Measurements from ENCODE around the gene KDF1.
A peak's percentile ranks its signal among the peaks of the same experiment; 100 is the strongest.
"Not testable (repeated sequence)": the region's sequence is repeated elsewhere in the genome, so short reads cannot be mapped to it uniquely, and the experiment has no call there.

Gene KDF1

GRCh38 chr1:26953374-26953773 is 6.9 kb downstream of the KDF1 start:
- DNase-seq, result no peak

GRCh38 chr1:26951821-26952497 is 8.3 kb downstream of the KDF1 start:
- DNase-seq, result no peak

GRCh38 chr1:26951216-26951615 is 9.1 kb downstream of the KDF1 start:
- no peak for DNase-seq

- DNase-seq, result no peak
Observed at GRCh38 chr1:26950602-26951001, 9.7 kb downstream of the KDF1 start.

- no peak for DNase-seq
Observed at GRCh38 chr1:26949926-26950319, 10.3 kb downstream of the KDF1 start.

- no peak for DNase-seq
Observed at GRCh38 chr1:26949266-26949925, 10.9 kb downstream of the KDF1 start.

- not testable (repeated sequence) for DNase-seq
Observed at GRCh38 chr1:26948725-26949057, 11.6 kb downstream of the KDF1 start.

- DNase-seq, result no peak
Observed at GRCh38 chr1:26946270-26946669, 14.0 kb downstream of the KDF1 start.

GRCh38 chr1:26945728-26946127 is 14.5 kb downstream of the KDF1 start:
- no peak for DNase-seq

GRCh38 chr1:26945138-26945537 is 15.1 kb downstream of the KDF1 start:
- no peak for DNase-seq

- DNase-seq, result no peak
Observed at GRCh38 chr1:26942656-26943055, 17.6 kb downstream of the KDF1 start.

- DNase-seq, result no peak
Observed at GRCh38 chr1:26941311-26941710, 19.0 kb downstream of the KDF1 start.

GRCh38 chr1:26938659-26939025 is 21.6 kb downstream of the KDF1 start:
- no peak for DNase-seq

- no peak for DNase-seq
Observed at GRCh38 chr1:26938004-26938658, 22.1 kb downstream of the KDF1 start.

- DNase-seq, result no peak
Observed at GRCh38 chr1:26936823-26937222, 23.4 kb downstream of the KDF1 start.

- no peak for DNase-seq
Observed at GRCh38 chr1:26932531-26932930, 27.7 kb downstream of the KDF1 start.

GRCh38 chr1:26923711-26924110 is 36.6 kb downstream of the KDF1 start:
- DNase-seq, result no peak

GRCh38 chr1:26922901-26923300 is 37.4 kb downstream of the KDF1 start:
- no peak for DNase-seq

GRCh38 chr1:26922431-26922729 is 37.9 kb downstream of the KDF1 start:
- no peak for DNase-seq

- peak; percentile 97 for DNase-seq
Observed at GRCh38 chr1:26921540-26922430, 38.5 kb downstream of the KDF1 start, which contains the start of gene NUDC. NUDC (plus strand) TSS chr1:26921743; CDS start chr1:26921849, 106 bp downstream.

- no peak for DNase-seq
Observed at GRCh38 chr1:26921126-26921539, 39.1 kb downstream of the KDF1 start.

- DNase-seq, result no peak
Observed at GRCh38 chr1:26915204-26915842, 44.9 kb downstream of the KDF1 start.
